HL-60/S4 (cell line): ENCODE data around the gene ARHGEF10L.

Experiments used
- in situ Hi-C: fragments of 300-500 bp; cut with MboI; formaldehyde crosslinking; loops from 2 replicates; pipeline ENCODE4 v1.14.3; 2022; ENCODE audit warnings: low sequenced_read_pairs

The ARHGEF10L gene

GRCh38 chr1:17696417-17697301, 157.2 kb downstream of the ARHGEF10L start:
- in situ Hi-C loops, result no loop called here

DNA sequence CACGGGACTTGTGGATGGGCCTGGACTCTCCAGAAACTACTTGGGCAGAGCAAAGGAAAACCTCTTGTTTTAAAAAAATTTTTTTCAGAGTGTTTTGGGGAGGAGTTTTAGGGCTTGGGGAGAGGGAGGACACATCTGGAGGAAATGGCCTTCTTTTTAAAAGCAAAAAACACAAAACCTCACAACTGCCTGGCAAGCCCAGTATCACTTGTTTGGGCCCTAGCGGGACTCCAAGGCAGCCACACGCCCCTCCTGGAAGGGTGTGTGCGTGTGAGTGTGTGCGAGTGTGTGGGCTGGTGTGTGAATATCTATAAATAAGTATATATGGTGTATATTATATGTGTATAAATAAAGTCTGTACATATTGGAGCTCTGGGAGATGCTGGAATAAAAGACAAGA, 158.0 kb downstream of the ARHGEF10L start:
- in situ Hi-C loops, result no loop called here

- in situ Hi-C loops, result no loop called here
These were observed 160.1 kb downstream of the ARHGEF10L start for GRCh38 chr1:17699581-17699980.

DNA sequence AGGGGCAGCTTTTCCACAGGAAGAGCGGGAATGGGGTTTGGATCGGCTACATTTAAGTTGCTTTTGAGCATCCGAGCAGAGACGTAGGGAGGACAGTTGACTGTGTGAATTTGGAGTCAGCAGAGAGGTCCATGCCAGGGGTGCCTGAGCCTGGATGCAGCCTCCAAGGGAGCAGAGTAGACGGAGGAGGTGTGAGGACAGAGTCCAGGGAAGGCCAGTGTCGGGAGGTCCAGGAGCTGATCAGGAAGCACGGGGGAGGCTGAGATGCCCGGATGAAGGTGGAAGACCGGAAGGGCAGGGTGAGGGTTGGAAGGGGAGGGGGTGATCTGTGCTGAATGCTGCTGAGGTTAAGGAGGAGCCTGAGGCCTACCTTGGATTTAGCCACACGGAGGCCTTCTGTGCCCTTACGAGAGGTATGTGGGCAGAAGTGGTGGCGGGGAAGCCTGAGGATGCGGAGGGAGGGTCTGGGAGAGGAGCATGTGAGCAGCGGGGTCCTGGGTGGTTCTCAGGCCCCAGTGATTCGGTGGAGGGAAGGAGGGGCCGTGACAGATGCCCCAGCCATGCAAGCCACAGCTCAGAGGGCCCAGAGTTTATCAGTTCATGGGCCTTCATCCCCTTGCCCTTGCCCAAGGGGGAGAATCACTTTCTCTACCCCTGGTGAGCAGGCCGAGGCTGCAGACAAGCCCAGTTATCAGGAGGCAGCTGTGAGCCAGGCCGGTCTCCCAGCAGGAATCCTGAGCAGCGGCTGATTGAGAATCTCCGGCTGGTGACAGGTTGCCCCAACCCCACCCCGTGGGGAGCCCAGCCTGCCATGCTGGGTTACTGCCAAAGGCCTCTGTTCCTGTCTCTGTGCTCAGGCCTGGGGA, 161.7 kb downstream of the ARHGEF10L start:
- in situ Hi-C loops, result no loop called here

GRCh38 chr1:17704176-17704575, 164.7 kb downstream of the ARHGEF10L start:
- in situ Hi-C loops, result no loop called here

- in situ Hi-C loops, result no loop called here
These were observed 166.9 kb downstream of the ARHGEF10L start for GRCh38 chr1:17706445-17706844.

- in situ Hi-C loops, result no loop called here
These were observed 170.5 kb downstream of the ARHGEF10L start for GRCh38 chr1:17709981-17710380.

- in situ Hi-C loops, result no loop called here
These were observed 171.5 kb downstream of the ARHGEF10L start for GRCh38 chr1:17710889-17711576.

DNA sequence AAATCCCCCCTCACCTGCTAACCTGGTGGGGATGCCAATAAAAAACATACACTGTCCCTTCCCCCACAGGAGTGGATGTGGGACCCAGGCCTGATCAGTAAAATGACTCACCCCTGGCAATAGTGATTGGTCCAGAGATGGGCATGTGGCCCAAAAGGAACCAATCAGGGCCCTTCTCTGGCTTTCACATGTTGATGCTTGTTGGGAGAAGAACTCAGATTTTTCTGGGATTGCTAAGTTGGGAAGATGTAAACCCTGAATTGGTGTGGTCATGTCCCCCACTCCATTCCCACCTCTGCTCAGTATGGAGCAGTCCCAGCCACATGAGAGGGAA, 172.0 kb downstream of the ARHGEF10L start:
- in situ Hi-C loops, result no loop called here

- in situ Hi-C loops, result no loop called here
These were observed 172.4 kb downstream of the ARHGEF10L start for GRCh38 chr1:17711941-17712340.

GRCh38 chr1:17713993-17714392, 174.5 kb downstream of the ARHGEF10L start:
- in situ Hi-C loops, result no loop called here

DNA sequence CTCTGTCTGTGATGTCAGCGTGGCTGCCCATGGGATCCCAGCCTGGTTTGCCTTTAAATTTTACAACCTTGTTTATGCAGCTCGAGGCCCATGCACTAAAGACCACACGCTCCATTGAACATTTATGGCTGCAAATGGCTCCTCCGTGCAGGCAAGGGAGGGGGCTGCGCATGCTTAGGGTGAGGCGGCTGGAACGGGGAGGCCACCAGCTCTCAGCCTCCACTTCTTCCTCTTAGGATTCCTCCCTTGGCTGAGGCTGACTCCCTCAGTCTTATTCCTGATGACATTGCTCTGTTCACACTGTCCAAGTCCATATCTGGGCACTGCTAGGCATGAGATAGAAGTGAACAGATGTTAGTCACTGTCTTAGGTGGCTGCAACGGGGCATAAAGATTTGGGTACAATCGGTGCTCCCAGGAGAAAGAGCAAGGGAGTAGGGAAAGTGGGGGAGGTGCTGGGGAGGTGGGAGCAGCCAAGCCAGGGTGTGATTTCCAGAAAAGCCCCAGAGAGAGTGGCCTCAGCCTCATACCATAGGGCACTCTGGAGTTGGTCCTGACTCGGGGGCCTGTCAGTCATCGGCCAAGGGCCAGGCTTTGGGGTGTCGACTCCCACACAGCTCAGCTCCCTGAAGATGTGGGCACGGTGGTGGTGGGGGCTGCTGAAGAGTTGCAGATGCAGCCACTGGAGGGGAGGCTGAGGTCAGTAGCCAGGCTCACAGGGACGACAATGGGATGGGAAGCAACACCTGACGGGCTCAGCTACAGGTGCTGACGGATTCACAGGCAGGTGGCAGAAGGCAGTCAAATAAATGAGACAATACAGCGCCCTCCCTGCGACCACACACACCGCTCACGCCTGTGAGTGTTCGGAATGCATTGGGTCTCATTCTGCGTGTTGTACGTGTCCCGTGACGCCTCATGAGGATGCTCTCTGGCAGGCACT, 178.4 kb downstream of the ARHGEF10L start:
- in situ Hi-C loops, result no loop called here

GRCh38 chr1:17719874-17720273, 180.4 kb downstream of the ARHGEF10L start:
- in situ Hi-C loops, result no loop called here

GRCh38 chr1:17721444-17721843, 181.9 kb downstream of the ARHGEF10L start:
- in situ Hi-C loops, result no loop called here

- in situ Hi-C loops, result no loop called here
These were observed 184.2 kb downstream of the ARHGEF10L start for GRCh38 chr1:17723684-17724083.

GRCh38 chr1:17724150-17724549, 184.7 kb downstream of the ARHGEF10L start:
- in situ Hi-C loops, result no loop called here

- in situ Hi-C loops, result no loop called here
These were observed 185.7 kb downstream of the ARHGEF10L start for GRCh38 chr1:17725084-17725719.

- in situ Hi-C loops, result no loop called here
These were observed 186.5 kb downstream of the ARHGEF10L start for GRCh38 chr1:17725811-17726582.

DNA sequence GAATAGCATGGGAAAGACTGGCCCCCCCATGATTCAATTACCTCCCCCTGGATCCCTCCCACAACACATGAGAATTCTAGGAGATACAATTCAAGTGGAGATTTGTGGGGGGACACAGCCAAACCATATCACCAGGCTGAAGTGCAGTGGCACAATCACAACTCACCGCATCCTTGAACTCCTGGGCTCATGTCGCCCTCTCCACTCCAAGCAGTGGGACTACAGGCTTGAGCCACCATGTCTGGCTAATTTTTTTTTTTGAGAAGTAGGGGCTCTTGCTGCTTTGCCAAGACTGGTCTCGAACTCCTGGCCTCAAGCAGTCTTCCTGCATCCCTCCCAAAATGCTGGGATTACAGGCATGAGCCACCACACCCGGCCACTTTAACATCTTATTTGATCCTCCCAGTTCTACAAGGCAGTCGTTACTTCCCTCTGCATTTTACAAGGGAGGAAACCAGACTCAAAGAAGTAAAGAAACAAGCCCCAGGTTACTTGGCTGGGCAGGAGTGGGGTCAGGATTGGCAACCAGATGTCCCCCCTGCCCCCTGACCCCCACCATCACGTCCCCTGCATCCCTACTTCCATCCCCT, 188.7 kb downstream of the ARHGEF10L start:
- in situ Hi-C loops, result no loop called here
